Left hindlimb (tissue), 1 donor: Measurements from ENCODE around the gene SLC22A16.

ENCODE experiments used
- DNase-seq: peaks from one replicate; pipeline ENCODE4 v3.0.0-alpha.2; 2018

Gene SLC22A16

GRCh38 chr6:110399219-110400071, 77.0 kb downstream of the SLC22A16 start:
- DNase-seq = peak; percentile 35

GRCh38 chr6:110398778-110399177, 77.6 kb downstream of the SLC22A16 start:
- no peak for DNase-seq

- no peak for DNase-seq
Observed at GRCh38 chr6:110395221-110395620, 81.2 kb downstream of the SLC22A16 start.

- DNase-seq = no peak
Observed at GRCh38 chr6:110394409-110394808, 82.0 kb downstream of the SLC22A16 start.

- DNase-seq = no peak
Observed at GRCh38 chr6:110392727-110393126, 83.7 kb downstream of the SLC22A16 start.

- DNase-seq = no peak
Observed at GRCh38 chr6:110390404-110390803, 86.0 kb downstream of the SLC22A16 start.

GRCh38 chr6:110389689-110390382, 86.6 kb downstream of the SLC22A16 start:
- DNase-seq = no peak

- DNase-seq = no peak
Observed at GRCh38 chr6:110387986-110388385, 88.4 kb downstream of the SLC22A16 start.

GRCh38 chr6:110385458-110385863, 91.0 kb downstream of the SLC22A16 start:
- DNase-seq = no peak

GRCh38 chr6:110378552-110378951, 97.9 kb downstream of the SLC22A16 start:
- DNase-seq = no peak
